A673 (cell line): ENCODE measurements around the gene FAM120A.

ENCODE experiments used
- CTCF ChIP-seq: fragments of 300-800, 200-600 bp; sonication (generic); conservative IDR thresholded peaks from 2 replicates; pipeline ENCODE4 v1.5.1; 2017; ENCODE audit warnings: low read depth, mild to moderate bottlenecking, antibody characterized with exemption, low read length, moderate library complexity, mixed read lengths
- EZH2 ChIP-seq: fragments of 200-600 bp; sonication (generic); IDR thresholded peaks from 2 replicates; pipeline ENCODE4 v1.6.1; 2017; ENCODE audit warnings: borderline replicate concordance, low read depth, mild to moderate bottlenecking, mixed read lengths, antibody characterized with exemption, low read length; ENCODE audit not compliant: poor library complexity, severe bottlenecking

GRCh38 chr9:93476924-93477323, 25.4 kb downstream of the FAM120A start:
- no peak for TF ChIP-seq CTCF
- TF ChIP-seq EZH2, result no peak
